ACHN (cell line): ENCODE results near the gene NOTO.

ENCODE experiments used
- DNase-seq: peaks from one replicate; pipeline ENCODE4 v3.0.0-alpha.2; 2015
- in situ Hi-C: cut with HindIII; loops from 2 replicates; pipeline ENCODE4 v1.10.0; 2017; ENCODE audit warnings: low sequenced_read_pairs, low pct_ligation_motif_present, low pct_unique_long_range_greater_than_20kb

The NOTO gene

DNA sequence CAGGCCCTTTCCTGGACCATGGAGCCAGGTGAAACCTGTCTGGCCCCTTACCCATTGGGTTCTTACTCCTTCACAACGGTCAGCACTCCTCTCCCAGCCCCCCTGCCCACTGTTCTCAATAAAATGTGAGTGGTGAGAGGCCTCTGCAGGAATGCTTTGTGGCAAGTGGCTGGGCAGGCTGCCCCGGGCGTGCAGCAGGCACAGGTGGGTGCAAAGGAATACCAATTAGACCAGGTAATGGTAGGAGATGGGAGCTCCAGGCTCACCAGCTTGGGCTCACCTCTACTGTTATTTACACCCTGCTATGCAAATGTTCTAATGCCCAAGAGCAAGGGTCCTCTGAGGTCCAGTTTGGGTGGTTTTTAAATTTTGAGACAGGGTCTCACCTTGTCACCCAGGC, 24.7 kb downstream of the NOTO start:
- DNase-seq: no peak
- in situ Hi-C loops: no loop called here

DNA sequence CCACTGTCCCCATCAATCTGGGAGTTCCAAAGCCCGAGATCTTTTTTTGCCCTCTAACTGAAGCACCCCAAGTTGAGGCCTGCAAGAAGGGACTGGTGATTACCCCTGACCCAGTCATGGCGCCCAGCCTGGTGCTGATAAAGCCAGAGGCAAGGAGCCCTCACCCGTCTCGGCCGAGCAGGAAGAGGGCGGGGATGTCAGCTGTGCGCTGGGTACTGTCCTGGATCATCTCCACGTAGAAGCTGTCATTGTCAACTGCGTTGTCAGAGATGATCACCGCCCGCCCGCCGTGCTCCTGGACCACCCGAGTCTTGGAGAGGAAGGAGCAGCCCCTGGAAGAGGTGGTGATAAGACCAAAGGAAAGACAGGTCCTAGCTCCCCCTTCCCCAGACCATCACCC, 26.3 kb downstream of the NOTO start:
- no peak for DNase-seq
- in situ Hi-C loops: no loop called here

DNA sequence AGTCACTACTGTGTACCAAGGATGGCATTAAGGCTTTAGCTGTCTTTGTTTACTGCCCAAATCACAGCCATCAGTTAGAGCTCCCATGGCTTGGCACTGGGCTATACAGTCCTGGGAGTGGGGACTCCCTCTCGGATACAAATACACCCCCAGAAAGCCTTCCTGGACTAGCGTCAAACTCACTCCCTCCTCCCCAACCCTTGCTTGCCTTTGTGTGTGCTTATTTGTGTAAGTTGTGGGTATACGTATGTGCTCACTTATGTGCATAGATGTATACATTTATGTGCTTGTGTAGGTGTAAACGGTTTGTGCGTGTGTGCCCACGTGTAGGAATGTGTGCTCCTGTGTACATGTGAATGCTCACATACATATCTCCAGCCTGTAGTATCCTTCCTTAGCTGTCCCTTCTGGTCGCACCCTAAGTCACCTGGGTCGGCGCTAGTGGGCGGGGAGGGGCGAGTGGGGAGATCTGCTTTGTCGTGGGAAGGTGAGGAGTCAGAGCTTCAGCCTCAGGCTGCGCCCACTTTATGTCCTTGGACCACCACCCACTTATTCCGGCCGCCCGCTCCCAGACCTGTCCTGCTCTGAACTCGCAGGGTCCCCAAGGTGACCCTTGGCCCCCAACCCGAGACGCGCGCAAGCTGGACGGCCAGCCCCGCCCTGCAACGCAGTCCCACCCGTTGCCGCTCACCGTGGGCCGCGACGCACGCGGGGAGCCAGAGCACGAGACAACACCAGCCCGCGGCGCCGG, 30.2 kb downstream of the NOTO start:
- in situ Hi-C loops: no loop called here
- no peak for DNase-seq

DNA sequence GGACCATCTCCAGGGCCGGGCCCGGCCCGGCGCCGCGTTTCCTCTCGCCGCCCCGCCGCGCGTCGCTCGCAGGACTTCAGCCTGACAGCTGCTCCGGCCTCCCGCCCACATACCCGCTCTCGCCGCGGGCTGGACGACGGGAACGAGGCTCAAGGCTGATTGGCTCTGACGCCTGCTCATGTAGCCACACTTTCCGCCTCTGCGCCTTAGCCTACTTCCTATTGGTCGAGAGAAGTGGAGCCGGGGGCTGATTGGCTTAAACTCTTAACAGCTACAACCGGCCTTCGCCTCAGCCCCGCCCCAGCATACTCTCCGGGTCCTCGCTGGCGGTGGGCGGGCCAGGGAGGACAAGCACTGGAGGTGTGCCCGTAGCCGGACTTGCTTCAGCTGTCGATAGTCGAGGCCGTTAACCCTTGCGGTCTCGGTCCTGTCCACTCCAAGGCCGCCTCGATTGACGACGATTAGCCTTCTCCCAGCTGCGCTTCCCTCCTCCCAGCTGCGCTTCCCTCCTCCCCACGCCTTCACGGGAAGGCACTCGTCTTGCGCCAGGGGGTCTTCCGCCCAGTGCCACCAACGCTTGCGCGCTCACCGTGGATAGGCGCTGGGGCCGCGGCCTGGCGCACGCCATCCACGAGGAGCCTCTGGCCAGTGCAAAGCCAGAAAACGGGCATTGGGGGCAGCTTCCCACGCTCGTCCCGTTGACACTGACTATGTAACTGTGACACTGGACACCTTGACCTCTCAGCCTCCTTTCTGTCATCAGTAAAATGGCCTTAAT, 31.0 kb downstream of the NOTO start, which contains the start of gene PRADC1:
PRADC1 (minus strand) TSS at position 86 of the 778 bp plus-strand sequence; CDS start at position 7, 79 bp downstream.
- in situ Hi-C loops: no loop called here
- peak; percentile 100 for DNase-seq

DNA sequence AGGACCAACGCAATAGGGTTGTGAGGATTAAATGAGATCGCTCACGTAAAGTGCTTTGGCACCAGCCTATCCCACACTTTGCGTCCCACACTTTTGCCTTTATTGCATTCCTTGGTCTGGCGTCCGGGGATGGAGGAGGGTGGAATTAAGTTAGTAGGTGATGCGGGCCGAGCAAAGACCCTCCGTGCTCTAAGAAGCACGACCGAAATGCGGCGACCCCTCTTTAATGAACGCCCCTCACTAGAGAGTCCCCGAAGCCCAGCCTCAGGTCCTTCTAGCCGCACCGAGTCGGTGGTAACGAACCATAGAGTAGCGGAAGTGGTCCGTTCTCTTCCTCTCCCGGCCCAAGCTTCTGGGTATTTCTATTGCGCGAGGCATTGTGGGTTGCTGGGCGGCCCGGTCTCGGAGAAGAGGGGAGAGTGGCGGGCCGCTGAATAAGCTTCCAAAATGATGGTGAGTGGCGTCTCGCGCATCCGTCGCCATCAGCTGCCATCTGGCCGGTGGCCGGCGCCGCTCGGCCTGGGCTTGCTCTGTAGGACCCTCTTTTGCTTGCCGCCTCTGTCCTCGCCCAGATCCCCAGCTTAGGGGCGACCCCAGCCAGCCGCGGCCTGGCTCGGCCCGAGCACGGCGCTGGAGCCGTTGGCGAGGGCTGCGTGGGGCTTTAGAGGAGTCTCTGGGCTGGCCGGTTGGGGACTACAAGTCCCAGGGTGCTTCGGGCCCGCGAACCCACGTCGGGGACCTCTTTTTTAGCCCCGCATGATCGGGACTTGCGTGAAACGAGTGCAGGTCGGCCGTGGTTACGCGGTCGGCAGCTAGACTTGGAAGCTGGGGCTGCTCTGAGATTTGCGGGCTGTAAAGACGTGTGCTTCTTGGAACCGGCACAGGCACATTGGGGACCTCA, 31.8 kb downstream of the NOTO start, which contains the start of gene CCT7:
CCT7 (plus strand) TSS at position 377 of the 901 bp plus-strand sequence; CDS start at position 448, 71 bp downstream.
- peak; percentile 91 for DNase-seq
- in situ Hi-C loops: no loop called here

DNA sequence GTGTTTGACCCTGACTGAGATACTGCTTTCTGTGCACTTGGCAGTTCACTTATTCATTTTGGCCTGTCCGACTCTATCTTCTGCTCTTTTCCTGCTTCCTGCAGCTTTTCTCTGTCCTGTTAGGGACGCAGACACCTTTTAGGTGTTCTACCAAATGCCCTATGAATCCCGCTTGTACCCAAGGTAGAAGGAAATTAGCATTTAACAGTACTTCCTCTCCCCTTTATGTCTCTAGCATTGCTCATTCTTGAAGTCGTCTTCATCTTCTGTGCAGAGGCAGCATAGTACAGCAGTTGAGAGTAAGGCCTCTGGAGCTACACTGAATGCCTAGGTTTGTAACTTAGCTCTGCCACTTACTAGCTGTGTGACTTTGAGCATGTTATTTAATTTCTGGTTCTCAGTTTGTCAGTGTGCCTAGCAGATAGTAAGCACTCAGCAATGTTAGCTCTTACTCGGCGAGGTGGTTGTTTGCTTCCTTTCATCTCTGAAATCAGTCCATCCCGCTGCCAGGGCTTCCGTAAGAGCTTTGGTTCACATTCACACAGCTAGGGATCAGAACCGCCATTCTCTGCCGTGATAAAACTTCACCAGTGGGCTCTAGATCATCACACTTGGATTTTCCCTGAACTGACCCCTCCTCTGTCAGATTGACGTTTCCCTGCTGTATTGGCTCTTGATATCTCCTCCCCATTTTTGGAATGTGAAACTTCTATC, 33.1 kb downstream of the NOTO start:
- DNase-seq: no peak
- in situ Hi-C loops: no loop called here

DNA sequence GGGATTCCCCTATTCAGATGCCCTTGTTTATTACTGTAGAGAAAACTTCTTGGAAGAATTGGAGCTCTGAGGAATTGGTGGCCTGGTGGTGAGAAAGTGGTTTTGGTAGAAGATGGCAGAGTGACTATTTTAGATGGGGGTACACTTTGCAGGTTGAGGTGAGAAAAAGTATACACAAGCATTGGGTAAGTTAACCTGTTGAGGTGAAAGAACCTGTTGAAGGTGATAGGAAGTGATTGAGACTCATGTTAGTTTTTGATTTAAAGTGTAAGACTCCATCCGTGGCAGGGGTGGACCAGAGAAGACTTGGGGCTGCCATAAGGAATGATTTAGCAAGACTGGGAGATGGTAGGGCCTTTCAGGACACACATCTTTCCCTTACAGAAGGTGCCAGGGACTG, 34.8 kb downstream of the NOTO start:
- in situ Hi-C loops: no loop called here
- no peak for DNase-seq

DNA sequence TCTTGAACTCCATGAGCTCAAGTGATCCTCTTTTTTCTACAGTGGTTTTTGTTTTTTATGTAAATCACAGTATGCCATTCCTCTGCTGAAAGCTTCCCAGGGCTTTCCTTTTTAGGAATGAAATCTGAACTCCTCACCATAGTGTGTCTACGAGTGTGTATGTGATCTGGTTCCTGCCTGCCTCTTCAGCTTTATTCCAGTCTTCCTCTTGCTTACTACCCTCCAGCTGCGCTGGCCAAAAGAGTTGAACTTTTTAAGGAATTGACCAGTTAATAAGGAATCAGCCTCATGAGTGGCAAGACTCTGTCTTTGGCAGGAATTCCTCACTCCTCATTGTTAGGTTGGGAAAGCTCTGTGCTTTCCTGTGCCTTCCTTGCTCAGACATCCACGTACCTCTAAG, 35.8 kb downstream of the NOTO start:
- no peak for DNase-seq
- in situ Hi-C loops: no loop called here

DNA sequence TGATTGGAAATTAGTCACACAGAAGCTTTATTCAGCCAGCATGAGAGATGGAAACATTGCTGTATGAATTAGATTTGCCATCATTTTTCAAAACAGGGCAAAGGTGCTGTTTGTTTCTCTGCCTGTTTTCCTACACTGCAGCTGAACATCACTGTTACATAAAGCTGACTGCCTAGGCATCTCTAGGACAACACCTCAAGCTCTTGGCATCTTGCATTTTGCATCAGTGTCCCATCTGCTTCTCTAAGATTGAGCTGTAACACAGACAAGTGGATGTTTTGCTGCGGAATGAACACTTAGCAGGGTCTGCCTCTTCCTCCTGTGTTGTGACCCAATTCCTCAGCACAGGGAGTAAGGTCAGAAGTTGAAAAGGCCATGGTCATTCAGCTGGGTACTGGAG, 36.6 kb downstream of the NOTO start:
- in situ Hi-C loops: no loop called here

DNA sequence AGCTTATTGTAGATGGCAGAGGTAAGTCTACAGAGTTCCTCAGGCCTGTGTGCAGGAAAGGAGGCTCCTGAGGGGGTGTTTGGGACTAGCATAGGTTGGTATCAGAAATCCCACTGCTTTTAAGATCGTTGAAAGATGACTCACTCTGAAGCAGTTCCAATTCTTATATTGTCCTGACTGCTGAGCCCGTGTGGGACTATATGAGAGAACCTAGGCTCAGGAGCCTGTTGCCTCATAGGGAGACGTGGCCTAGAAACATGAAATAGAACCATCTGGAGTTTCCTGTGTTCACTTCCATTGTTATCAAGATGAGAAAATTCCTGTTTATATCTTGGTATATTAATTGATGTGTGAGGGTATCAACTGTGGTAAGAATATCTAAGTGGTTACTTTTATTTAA, 37.4 kb downstream of the NOTO start:
- in situ Hi-C loops: no loop called here
- DNase-seq: no peak

More for the DNA sequence above, 36.6 kb downstream of the NOTO start:
- no peak for DNase-seq

DNA sequence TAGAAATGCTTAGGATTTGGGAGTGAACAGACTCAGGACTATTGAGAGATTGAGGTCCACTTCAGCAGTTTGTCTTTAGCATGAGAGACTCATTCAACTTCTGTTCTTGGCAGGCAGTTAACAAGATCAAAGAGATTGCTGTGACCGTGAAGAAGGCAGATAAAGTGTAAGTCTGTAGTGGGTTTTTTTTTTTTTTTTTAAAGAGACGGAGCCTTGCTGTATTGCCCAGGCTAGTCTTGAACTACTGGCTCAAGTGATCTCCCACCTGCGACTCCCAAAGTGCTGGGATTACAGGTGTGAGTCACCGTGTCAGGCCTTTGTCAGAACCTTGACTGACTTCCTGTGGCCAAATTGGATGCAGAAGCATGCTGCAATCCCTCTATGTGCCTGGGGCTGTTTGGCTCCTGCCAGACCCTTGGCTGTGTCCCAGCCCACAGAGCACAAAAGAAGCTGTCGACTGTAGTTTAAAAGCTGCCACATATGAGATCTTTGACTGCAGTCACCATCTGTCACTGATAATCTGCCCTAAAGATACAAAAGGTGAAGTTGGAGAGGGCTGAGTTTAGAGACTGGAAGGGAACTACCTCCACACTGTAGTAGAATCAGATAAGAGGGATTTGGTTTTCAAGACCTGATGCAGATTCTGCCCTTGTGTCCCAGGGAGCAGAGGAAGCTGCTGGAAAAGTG, 41.7 kb downstream of the NOTO start:
- no peak for DNase-seq
- in situ Hi-C loops: no loop called here

DNA sequence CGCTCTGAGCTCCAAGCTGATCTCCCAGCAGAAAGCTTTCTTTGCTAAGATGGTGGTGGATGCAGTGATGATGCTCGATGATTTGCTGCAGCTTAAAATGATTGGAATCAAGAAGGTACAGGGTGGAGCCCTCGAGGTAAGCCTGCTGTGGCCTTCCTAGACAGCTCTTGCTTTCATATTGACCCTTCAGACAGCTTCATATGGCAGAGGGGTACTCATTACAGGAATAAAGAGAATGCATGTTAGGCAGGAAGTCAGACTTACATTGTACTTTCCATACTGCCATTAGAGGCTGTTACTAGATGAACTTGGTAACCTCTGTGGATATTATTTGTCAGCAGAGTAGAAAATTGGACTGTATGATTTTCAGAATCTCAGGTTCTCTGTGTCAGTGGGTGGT, 42.2 kb downstream of the NOTO start:
- DNase-seq: no peak
- in situ Hi-C loops: no loop called here

DNA sequence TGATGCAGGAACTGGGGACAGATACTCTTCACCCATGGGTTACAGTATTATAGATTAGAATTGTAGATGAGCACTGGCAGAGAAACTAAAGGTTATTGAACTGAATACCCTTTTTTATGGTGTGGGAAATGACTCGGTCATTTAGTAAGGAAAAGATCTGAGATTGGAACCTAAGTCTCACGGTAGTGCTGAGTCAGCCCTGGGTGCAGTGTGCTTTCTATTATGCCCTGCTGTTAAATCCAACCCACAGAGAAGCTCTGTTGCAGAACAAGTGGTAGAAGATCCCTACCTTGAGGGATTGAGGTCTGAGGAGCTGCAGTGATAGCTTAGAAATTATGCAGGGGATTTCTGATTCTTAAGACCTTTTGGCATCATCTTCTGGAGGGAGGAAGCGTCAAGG, 44.5 kb downstream of the NOTO start:
- no peak for DNase-seq
- in situ Hi-C loops: no loop called here

DNA sequence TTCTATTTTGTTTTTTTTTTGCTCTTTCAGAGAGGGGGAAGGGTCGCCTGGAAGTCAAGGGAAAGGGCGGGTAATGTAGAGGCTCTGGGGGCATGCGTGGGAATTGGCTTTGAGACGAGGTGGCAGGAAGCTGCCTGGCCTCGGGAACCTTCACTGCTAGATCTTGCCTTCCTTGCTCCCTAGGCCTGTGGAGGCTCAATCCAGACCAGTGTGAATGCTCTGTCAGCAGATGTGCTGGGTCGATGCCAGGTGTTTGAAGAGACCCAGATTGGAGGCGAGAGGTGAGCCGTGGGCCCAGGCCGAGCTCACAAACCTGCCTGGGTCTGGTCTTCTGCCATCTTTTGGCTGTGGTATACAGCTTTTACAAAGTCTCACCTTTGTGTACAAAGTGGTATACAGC, 47.3 kb downstream of the NOTO start:
- DNase-seq: no peak
- in situ Hi-C loops: no loop called here

DNA sequence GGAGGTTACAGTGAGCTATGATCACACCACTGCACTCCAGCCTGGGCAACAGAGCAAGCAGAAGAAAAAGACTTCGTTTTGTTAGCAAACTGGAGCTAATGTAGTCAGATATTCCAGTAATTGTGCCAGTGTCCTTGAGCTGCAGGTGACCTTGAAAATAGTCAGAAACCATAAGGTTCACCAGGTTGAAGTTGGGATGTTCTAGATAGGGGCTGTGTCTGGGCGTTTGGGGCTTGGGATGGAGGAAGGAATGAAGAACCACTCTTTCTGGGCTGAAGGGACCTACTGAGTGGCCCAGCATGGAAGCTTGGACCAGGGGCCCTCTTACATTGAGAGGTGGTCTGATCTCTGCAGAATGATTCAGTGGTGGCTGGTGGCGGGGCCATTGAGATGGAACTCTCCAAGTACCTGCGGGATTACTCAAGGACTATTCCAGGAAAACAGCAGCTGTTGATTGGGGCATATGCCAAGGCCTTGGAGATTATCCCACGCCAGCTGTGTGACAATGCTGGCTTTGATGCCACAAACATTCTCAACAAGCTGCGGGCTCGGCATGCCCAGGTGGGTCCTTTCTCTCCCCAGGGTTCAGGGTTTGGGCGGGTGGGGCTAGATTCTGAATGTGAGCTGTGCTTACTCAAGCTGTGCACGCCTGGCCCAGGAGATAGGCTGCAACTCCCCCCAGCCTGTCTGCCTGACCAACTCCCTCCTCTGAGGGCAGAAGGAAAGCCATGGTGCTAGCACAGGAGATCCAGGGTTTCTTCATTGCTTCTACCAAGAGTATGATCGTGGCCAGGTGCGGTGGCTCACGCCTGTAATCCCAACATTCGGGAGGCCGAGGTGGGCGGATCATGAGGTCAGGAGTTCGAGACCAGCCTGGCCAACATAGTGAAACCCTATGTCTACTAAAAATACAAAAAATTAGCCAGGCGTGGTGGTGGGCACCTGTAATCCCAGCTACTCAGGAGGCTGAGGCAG, 48.8 kb downstream of the NOTO start:
- DNase-seq: no peak
- in situ Hi-C loops: no loop called here

DNA sequence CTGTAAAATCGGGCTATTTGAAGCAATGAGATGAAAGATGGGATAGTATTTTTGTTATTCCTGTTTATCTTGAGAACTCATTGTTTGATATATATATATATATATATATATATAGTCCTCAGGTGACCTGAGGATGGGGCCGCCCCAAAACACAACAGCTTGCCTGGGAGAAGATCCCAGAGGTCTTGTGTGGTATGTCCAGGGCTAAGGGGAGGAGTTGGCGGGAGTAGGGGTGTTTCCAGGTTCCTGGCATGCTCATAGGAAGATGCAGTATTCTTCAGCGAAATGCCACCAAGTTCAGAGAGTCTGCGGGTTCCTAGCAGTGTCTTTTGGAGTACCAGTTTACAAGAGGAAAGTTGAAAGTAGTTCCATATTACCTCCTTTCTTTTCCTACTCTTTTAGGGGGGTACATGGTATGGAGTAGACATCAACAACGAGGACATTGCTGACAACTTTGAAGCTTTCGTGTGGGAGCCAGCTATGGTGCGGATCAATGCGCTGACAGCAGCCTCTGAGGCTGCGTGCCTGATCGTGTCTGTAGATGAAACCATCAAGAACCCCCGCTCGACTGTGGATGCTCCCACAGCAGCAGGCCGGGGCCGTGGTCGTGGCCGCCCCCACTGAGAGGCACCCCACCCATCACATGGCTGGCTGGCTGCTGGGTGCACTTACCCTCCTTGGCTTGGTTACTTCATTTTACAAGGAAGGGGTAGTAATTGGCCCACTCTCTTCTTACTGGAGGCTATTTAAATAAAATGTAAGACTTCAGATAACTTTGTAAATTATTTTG, 50.1 kb downstream of the NOTO start:
- no peak for DNase-seq
- in situ Hi-C loops: no loop called here
